GM18951 (cell line): ENCODE measurements around the gene PSMB7.

ENCODE experiments used
- POLR2A ChIP-seq: IDR thresholded peaks from 4 replicates; pipeline ENCODE4 v1.6.1; 2011; ENCODE audit warnings: mild to moderate bottlenecking; ENCODE audit not compliant: insufficient read length, insufficient read depth; ENCODE audit errors: extremely low read depth
- in situ Hi-C: fragments of 300-500 bp; cut with MboI; formaldehyde crosslinking; loops from one replicate; pipeline ENCODE4 v1.12.0; 2022; ENCODE audit warnings: low sequenced_read_pairs, mixed read lengths, inconsistent platforms; ENCODE audit not compliant: unreplicated experiment

Gene PSMB7

GRCh38 chr9:124343533-124344290 is 71.5 kb downstream of the PSMB7 start:
- no peak for TF ChIP-seq POLR2A
- in situ Hi-C loops = no loop called here

- in situ Hi-C loops = no loop called here
- TF ChIP-seq POLR2A = no peak
These were observed 72.3 kb downstream of the PSMB7 start for GRCh38 chr9:124342776-124343485.

GRCh38 chr9:124342402-124342775 is 72.9 kb downstream of the PSMB7 start:
- TF ChIP-seq POLR2A = no peak
- in situ Hi-C loops = no loop called here

- no peak for TF ChIP-seq POLR2A
- in situ Hi-C loops = no loop called here
These were observed 73.6 kb downstream of the PSMB7 start for GRCh38 chr9:124341455-124342170.

- no peak for TF ChIP-seq POLR2A
- in situ Hi-C loops = no loop called here
These were observed 74.8 kb downstream of the PSMB7 start for GRCh38 chr9:124340219-124341069.

- in situ Hi-C loops = no loop called here
These were observed 75.6 kb downstream of the PSMB7 start for GRCh38 chr9:124339603-124340146.

GRCh38 chr9:124337562-124337961 is 77.7 kb downstream of the PSMB7 start:
- in situ Hi-C loops = no loop called here
- no peak for TF ChIP-seq POLR2A

More at GRCh38 chr9:124339603-124340146, 75.6 kb downstream of the PSMB7 start:
- peak; percentile 28 for TF ChIP-seq POLR2A

GRCh38 chr9:124335320-124335707 is 79.9 kb downstream of the PSMB7 start:
- in situ Hi-C loops = no loop called here
- no peak for TF ChIP-seq POLR2A

- in situ Hi-C loops = no loop called here
- no peak for TF ChIP-seq POLR2A
These were observed 80.5 kb downstream of the PSMB7 start for GRCh38 chr9:124334568-124335319.

- TF ChIP-seq POLR2A = no peak
- in situ Hi-C loops = no loop called here
These were observed 82.1 kb downstream of the PSMB7 start for GRCh38 chr9:124333203-124333579.

GRCh38 chr9:124332361-124333202 is 82.7 kb downstream of the PSMB7 start:
- TF ChIP-seq POLR2A = peak; percentile 9
- in situ Hi-C loops = no loop called here
